H9 (cell line): Measurements from ENCODE around the gene NPTX1. TPM values are rescaled to one million over a fixed set of nuclear protein-coding genes. Genes with fewer than 3 reads are reported as not detected.

Source experiments
- DNase-seq: peaks from one replicate; pipeline ENCODE4 v3.0.0-alpha.2; 2017
- H2AFZ ChIP-seq: one replicate; pipeline ENCODE4 v1.6.1; 2013; ENCODE audit warnings: mild to moderate bottlenecking, low read length, control low read depth, moderate library complexity
- H2AK5ac ChIP-seq: 2 replicates; pipeline ENCODE4 v1.6.1; 2013; ENCODE audit warnings: low read length, control low read depth, mixed read lengths; ENCODE audit not compliant: insufficient read length
- H2BK120ac ChIP-seq: one replicate; pipeline ENCODE4 v1.6.1; 2013; ENCODE audit warnings: low read depth, mild to moderate bottlenecking, low read length, control low read depth, inconsistent platforms; ENCODE audit not compliant: poor library complexity, severe bottlenecking
- H2BK12ac ChIP-seq: 2 replicates; pipeline ENCODE4 v1.6.1; 2013; ENCODE audit warnings: low read length, control low read depth, mixed read lengths, low read depth; ENCODE audit not compliant: insufficient read length
- H2BK15ac ChIP-seq: 2 replicates; pipeline ENCODE4 v1.6.1; 2013; ENCODE audit warnings: low read depth, low read length, control low read depth
- H2BK20ac ChIP-seq: one replicate; pipeline ENCODE4 v1.6.1; 2013; ENCODE audit warnings: low read depth, mild to moderate bottlenecking, low read length, control low read depth, inconsistent platforms; ENCODE audit not compliant: poor library complexity, severe bottlenecking
- H2BK5ac ChIP-seq: 2 replicates; pipeline ENCODE4 v1.6.1; 2013; ENCODE audit warnings: low read length, control low read depth, mixed read lengths; ENCODE audit not compliant: insufficient read length
- H3K14ac ChIP-seq: 2 replicates; pipeline ENCODE4 v1.6.1; 2013; ENCODE audit warnings: low read length, control low read depth; ENCODE audit not compliant: insufficient read depth
- H3K18ac ChIP-seq: 2 replicates; pipeline ENCODE4 v1.6.1; 2013; ENCODE audit warnings: low read depth, mild to moderate bottlenecking, mixed read lengths, low read length, control low read depth; ENCODE audit not compliant: insufficient read length
- H3K23ac ChIP-seq: 2 replicates; pipeline ENCODE4 v1.6.1; 2013; ENCODE audit warnings: low read length, control low read depth, mixed read lengths, low read depth; ENCODE audit not compliant: insufficient read length
- H3K23me2 ChIP-seq: 2 replicates; pipeline ENCODE4 v1.6.1; 2013; ENCODE audit warnings: low read depth, mild to moderate bottlenecking, mixed read lengths, low read length, control low read depth; ENCODE audit not compliant: insufficient read length, poor library complexity, severe bottlenecking
- H3K27ac ChIP-seq: 2 replicates; pipeline ENCODE4 v1.5.1; 2013; ENCODE audit warnings: low read length, control low read depth, mixed read lengths, low read depth; ENCODE audit not compliant: insufficient read length
- H3K27me3 ChIP-seq: 2 replicates; pipeline ENCODE4 v1.6.1; 2013; ENCODE audit warnings: low read length, control low read depth, inconsistent platforms; ENCODE audit not compliant: insufficient read depth
- H3K4ac ChIP-seq: 2 replicates; pipeline ENCODE4 v1.6.1; 2013; ENCODE audit warnings: low read depth, mild to moderate bottlenecking, control low read depth, inconsistent platforms, low read length, moderate library complexity
- H3K4me1 ChIP-seq: 2 replicates; pipeline ENCODE4 v1.6.1; 2013; ENCODE audit warnings: low read length, control low read depth, inconsistent platforms; ENCODE audit not compliant: insufficient read depth
- H3K4me2 ChIP-seq: 2 replicates; pipeline ENCODE4 v1.6.1; 2013; ENCODE audit warnings: low read length, control low read depth, mixed read lengths; ENCODE audit not compliant: insufficient read length, insufficient read depth
- H3K56ac ChIP-seq: 2 replicates; pipeline ENCODE4 v1.6.1; 2013; ENCODE audit warnings: low read depth, mild to moderate bottlenecking, mixed read lengths, low read length, control low read depth; ENCODE audit not compliant: insufficient read length
- H3K79me1 ChIP-seq: 2 replicates; pipeline ENCODE4 v1.6.1; 2013; ENCODE audit warnings: low read depth, mild to moderate bottlenecking, moderate library complexity, low read length, control low read depth, inconsistent platforms; ENCODE audit not compliant: insufficient read depth, poor library complexity, severe bottlenecking
- H3K79me2 ChIP-seq: 2 replicates; pipeline ENCODE4 v1.6.1; 2013; ENCODE audit warnings: low read length, control low read depth, inconsistent platforms; ENCODE audit not compliant: insufficient read depth
- H3K9ac ChIP-seq: 2 replicates; pipeline ENCODE4 v1.6.1; 2013; ENCODE audit warnings: low read length, control low read depth, mixed read lengths; ENCODE audit not compliant: insufficient read length; ENCODE audit errors: extremely low read depth
- H3K9me3 ChIP-seq: one replicate; pipeline ENCODE4 v1.6.1; 2013; ENCODE audit warnings: low read depth, low read length, inconsistent platforms; ENCODE audit not compliant: control insufficient read depth
- H3T11ph ChIP-seq: one replicate; pipeline ENCODE4 v1.6.1; 2013; ENCODE audit warnings: mild to moderate bottlenecking, low read length, control low read depth, inconsistent platforms
- H4K20me1 ChIP-seq: one replicate; pipeline ENCODE4 v1.6.1; 2013; ENCODE audit not compliant: control insufficient read depth, insufficient read length, insufficient read depth
- H4K5ac ChIP-seq: 2 replicates; pipeline ENCODE4 v1.6.1; 2013; ENCODE audit warnings: low read depth, mild to moderate bottlenecking, mixed read lengths, low read length, control low read depth; ENCODE audit not compliant: insufficient read length
- H4K8ac ChIP-seq: replicated peaks from 2 replicates; pipeline ENCODE4 v1.6.1; 2013; ENCODE audit warnings: low read length, control low read depth, mixed read lengths, low read depth; ENCODE audit not compliant: insufficient read length
- H4K91ac ChIP-seq: 2 replicates; pipeline ENCODE4 v1.6.1; 2013; ENCODE audit warnings: low read depth, mild to moderate bottlenecking, moderate library complexity, mixed read lengths, low read length, control low read depth; ENCODE audit not compliant: insufficient read length
- H3K27ac Mint-ChIP-seq, 3 experiments: 2 replicates in 2 of 3; 3 replicates in 1 of 3; pipeline ENCODE4 v1.8.0; 2020 to 2021; ENCODE audit warnings: mixed read lengths in 3 of 3, mild to moderate bottlenecking in 1 of 3, moderate library complexity in 1 of 3
- H3K27me3 Mint-ChIP-seq: 2 replicates; pipeline ENCODE4 v1.8.0; 2021; ENCODE audit warnings: low read depth, mild to moderate bottlenecking, moderate library complexity, mixed read lengths
- H3K36me3 Mint-ChIP-seq, 3 experiments: 2 replicates in 2 of 3; 3 replicates in 1 of 3; pipeline ENCODE4 v1.8.0; 2020 to 2021; ENCODE audit warnings: low read depth in 3 of 3, mixed read lengths in 3 of 3; ENCODE audit not compliant: insufficient read depth in 1 of 3
- H3K4me1 Mint-ChIP-seq, 2 experiments: 2 replicates each; pipeline ENCODE4 v1.8.0; 2020; ENCODE audit warnings: mixed read lengths in 2 of 2
- H3K4me3 Mint-ChIP-seq, 2 experiments: 2 replicates in 1 of 2; 3 replicates in 1 of 2; pipeline ENCODE4 v1.8.0; 2020 to 2021; ENCODE audit warnings: mild to moderate bottlenecking in 2 of 2, mixed read lengths in 2 of 2, moderate library complexity in 1 of 2
- H3K9me3 Mint-ChIP-seq, 2 experiments: 2 replicates in 1 of 2; 3 replicates in 1 of 2; pipeline ENCODE4 v1.8.0; 2020; ENCODE audit warnings: mild to moderate bottlenecking in 2 of 2, mixed read lengths in 2 of 2, moderate library complexity in 1 of 2
- WGBS: extraction: QIAGEN DNeasy Blood & Tissue Kit; methylation state at CpG from one replicate; pipeline ENCODE4 v1.1.7; 2013; ENCODE audit warnings: missing lambda C conversion rate, low lambda C conversion rate, mixed read lengths; ENCODE audit not compliant: insufficient read length; ENCODE audit errors: extremely low coverage; 5-methylcytosine and 5-hydroxymethylcytosine counted together
- total RNA-seq: library from RNA; stranded (reverse); gene quantifications from 2 replicates; pipeline ENCODE4 v1.2.1, GENCODE V29; 2021
- TF ChIP-seq, protein P1 (sequence below): fragments of 200-600 bp; sonication (generic); conservative IDR thresholded peaks from 3 replicates; pipeline ENCODE4 v1.8.0; 2021; ENCODE audit warnings: antibody characterized with exemption, mild to moderate bottlenecking

NPTX1 gene
- total RNA-seq, 1 experiment from 2014 or later, result 20.5 TPM

DNA sequence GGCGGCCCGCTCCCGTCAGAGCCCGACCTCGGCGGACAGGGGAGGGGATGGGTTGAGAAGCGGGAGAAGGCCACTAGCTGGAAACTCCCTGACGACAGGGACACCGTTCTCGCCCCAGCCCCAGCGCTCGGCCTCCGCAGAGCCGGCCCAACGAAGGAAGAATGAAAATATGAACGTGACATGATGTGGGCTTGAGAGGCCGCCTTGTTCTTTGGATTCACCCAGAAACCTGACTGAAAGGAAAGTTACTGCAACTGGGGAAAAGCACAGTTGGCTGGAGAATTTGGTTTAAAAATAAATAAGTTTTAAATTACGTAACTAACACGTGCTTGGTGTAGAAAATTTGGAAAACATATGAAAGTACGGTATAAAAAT lies 21.1 kb downstream of the NPTX1 start:
- peak; percentile 85 for DNase-seq
- Histone ChIP-seq H3T11ph (no peak overlapping the region), H2BK12ac (no peak overlapping the region), H3K18ac (no peak overlapping the region), H2AK5ac (no peak overlapping the region), H4K8ac (no peak overlapping the region), H2BK5ac (no peak overlapping the region), H3K14ac (no peak overlapping the region), H3K56ac (no peak overlapping the region), H3K79me1 (no peaks in the 10 kb centered on the region), H2BK15ac (no peak overlapping the region), H2AFZ (no peak overlapping the region), H3K4ac (no peak overlapping the region), H2BK20ac (no peak overlapping the region), H4K20me1 (no peaks in the 10 kb centered on the region), H3K9me3 (no peaks in the 10 kb centered on the region), H3K27ac (no peak overlapping the region), H4K91ac (no peak overlapping the region), H4K5ac (no peak overlapping the region), H3K4me1 (peaks cover 2% of the 10 kb centered on the region; the same call in 1 of the 2 replicates), H3K4me2 (peak overlapping the region; percentile 45), H3K27me3 (no peaks in the 10 kb centered on the region), H2BK120ac (no peak overlapping the region), H3K9ac (peak overlapping the region; percentile 64), H3K23me2 (peaks cover 10% of the 10 kb centered on the region), H3K79me2 (no peaks in the 10 kb centered on the region), H3K23ac (no peak overlapping the region)
- Mint-ChIP-seq H3K9me3 (no peaks in the 10 kb centered on the region), H3K27me3 (peaks cover 77% of the 10 kb centered on the region), H3K36me3 (peaks cover 0 to 2% (median 0%) of the 10 kb centered on the region in 3 experiments; a peak in 1 of 7 replicates), H3K27ac (peak overlapping the region; percentile 73 to 96 (median 95); a peak in 5 of 7 replicates), H3K4me3 (peak overlapping the region; percentile 90 to 93), H3K4me1 (peaks cover 13 to 24% of the 10 kb centered on the region in 2 experiments)
- WGBS, result no CpG with 5 or more reads among the region's 20 CpGs
- TF ChIP-seq, protein P1, sequence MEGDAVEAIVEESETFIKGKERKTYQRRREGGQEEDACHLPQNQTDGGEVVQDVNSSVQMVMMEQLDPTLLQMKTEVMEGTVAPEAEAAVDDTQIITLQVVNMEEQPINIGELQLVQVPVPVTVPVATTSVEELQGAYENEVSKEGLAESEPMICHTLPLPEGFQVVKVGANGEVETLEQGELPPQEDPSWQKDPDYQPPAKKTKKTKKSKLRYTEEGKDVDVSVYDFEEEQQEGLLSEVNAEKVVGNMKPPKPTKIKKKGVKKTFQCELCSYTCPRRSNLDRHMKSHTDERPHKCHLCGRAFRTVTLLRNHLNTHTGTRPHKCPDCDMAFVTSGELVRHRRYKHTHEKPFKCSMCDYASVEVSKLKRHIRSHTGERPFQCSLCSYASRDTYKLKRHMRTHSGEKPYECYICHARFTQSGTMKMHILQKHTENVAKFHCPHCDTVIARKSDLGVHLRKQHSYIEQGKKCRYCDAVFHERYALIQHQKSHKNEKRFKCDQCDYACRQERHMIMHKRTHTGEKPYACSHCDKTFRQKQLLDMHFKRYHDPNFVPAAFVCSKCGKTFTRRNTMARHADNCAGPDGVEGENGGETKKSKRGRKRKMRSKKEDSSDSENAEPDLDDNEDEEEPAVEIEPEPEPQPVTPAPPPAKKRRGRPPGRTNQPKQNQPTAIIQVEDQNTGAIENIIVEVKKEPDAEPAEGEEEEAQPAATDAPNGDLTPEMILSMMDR, result no peak
